K562 (cell line): ENCODE measurements around the gene TCEA3. TPM values are rescaled to one million over a fixed set of nuclear protein-coding genes. Genes with fewer than 3 reads are reported as not detected.

Experiments
- ATAC-seq: fragments of 200-7000 bp; cut with Tn5 transposase; 3 replicates; pipeline ENCODE4 v1.9.1; 2020; ENCODE audit warnings: moderate library complexity
- BruUV-seq: library from RNA; stranded (reverse); fragments of 400-500 nt; replicated peaks from 2 replicates; lab custom pipeline; 2021; lab: Mats Ljungman, UMichigan
- CTCF ChIA-PET: fragments of 300-600 bp; formaldehyde crosslinking; extraction: SDS; loops from one replicate; lab custom pipeline; 2021; ENCODE audit warnings: low intra/inter-chr PET ratio; lab: Yijun Ruan, JAX
- POLR2A ChIA-PET: fragments of 300-600, 350-650 bp; sonication (Branson Sonifier 250); formaldehyde crosslinking; extraction: SDS; loops from one replicate; lab custom pipeline; 2021; ENCODE audit warnings: antibody characterized with exemption, inconsistent platforms; lab: Yijun Ruan, JAX
- DNase-seq, 4 experiments: peaks; one replicate each; pipeline versions ENCODE4 v3.0.0 to v3.0.0-alpha.2; 2011 to 2018; ENCODE audit warnings: low spot score in 3 of 4, mixed read lengths in 3 of 4; ENCODE audit errors: extremely low read depth in 1 of 4
- FAIRE-seq: peaks from 2 replicates; lab custom pipeline; 2011; peaks lifted over from hg19 to GRCh38; lab: Jason Lieb, UNC
- H2AFZ ChIP-seq: 2 replicates; pipeline ENCODE4 v1.6.0; 2011; ENCODE audit warnings: low read depth, low read length, control low read depth, inconsistent platforms
- H3K27ac ChIP-seq: fragments of 200-600 bp; 3 replicates; pipeline ENCODE4 v1.8.0; 2011; ENCODE audit warnings: low read depth, mild to moderate bottlenecking, control low read depth, inconsistent platforms, low read length, moderate library complexity, mixed read lengths; ENCODE audit errors: extremely low read depth
- H3K27me3 ChIP-seq, 2 experiments: fragments of 300-600 bp in 1 of 2; 2 replicates in 1 of 2; 3 replicates in 1 of 2; pipeline versions ENCODE4 v1.6.0 to v1.8.0; 2011; ENCODE audit warnings: inconsistent platforms in 2 of 2, low read length in 2 of 2, mild to moderate bottlenecking in 1 of 2, mixed read lengths in 1 of 2, moderate library complexity in 1 of 2; ENCODE audit not compliant: control insufficient read depth in 2 of 2, insufficient read depth in 2 of 2
- H3K36me3 ChIP-seq: fragments of 300-600 bp; 3 replicates; pipeline ENCODE4 v1.8.0; 2011; ENCODE audit warnings: mild to moderate bottlenecking, low read length, inconsistent platforms; ENCODE audit not compliant: control insufficient read depth, insufficient read depth
- H3K4me1 ChIP-seq, 2 experiments: fragments of 200-600 bp in 1 of 2; replicated peaks in 1 of 2; 2 replicates in 1 of 2; 3 replicates in 1 of 2; pipeline versions ENCODE4 v1.5.1 to v1.8.0; 2011; ENCODE audit warnings: inconsistent platforms in 2 of 2, low read length in 2 of 2, mild to moderate bottlenecking in 1 of 2, mixed read lengths in 1 of 2, moderate library complexity in 1 of 2; ENCODE audit not compliant: control insufficient read depth in 2 of 2, insufficient read depth in 2 of 2
- H3K4me2 ChIP-seq: 2 replicates; pipeline ENCODE4 v1.6.1; 2011; ENCODE audit warnings: low read length, control low read depth, inconsistent platforms, mixed read lengths; ENCODE audit not compliant: insufficient read depth
- H3K4me3 ChIP-seq: fragments of 200-600 bp; sonication (generic), shearing (Covaris generic); 2 replicates; pipeline ENCODE4 v1.5.1; 2016; ENCODE audit warnings: control low read depth, inconsistent platforms
- H3K79me2 ChIP-seq: fragments of 200-600 bp; 3 replicates; pipeline ENCODE4 v1.8.0; 2011; ENCODE audit warnings: low read length, inconsistent platforms; ENCODE audit not compliant: control insufficient read depth, insufficient read depth
- H3K9ac ChIP-seq, 2 experiments: 2 replicates each; pipeline versions ENCODE4 v1.6.0 to v1.6.1; 2011; ENCODE audit warnings: low read depth in 2 of 2, low read length in 2 of 2, control low read depth in 1 of 2, inconsistent platforms in 1 of 2, mild to moderate bottlenecking in 1 of 2, mixed read lengths in 1 of 2; ENCODE audit not compliant: insufficient read depth in 1 of 2
- H3K9me1 ChIP-seq: one replicate; pipeline ENCODE4 v1.6.0; 2011; ENCODE audit warnings: inconsistent platforms, mild to moderate bottlenecking, low read length, moderate library complexity; ENCODE audit not compliant: control insufficient read depth, insufficient read depth
- H3K9me3 ChIP-seq: replicated peaks from 2 replicates; pipeline ENCODE4 v1.5.1; 2011; ENCODE audit warnings: low read depth, low read length, inconsistent platforms; ENCODE audit not compliant: control insufficient read depth, insufficient read depth
- H4K20me1 ChIP-seq: replicated peaks from 2 replicates; pipeline ENCODE4 v1.6.1; 2011; ENCODE audit warnings: low read length, inconsistent platforms, mixed read lengths; ENCODE audit not compliant: control insufficient read depth, insufficient read depth
- BCOR ChIP-seq: fragments of 450-650 bp; IDR thresholded peaks from 2 replicates; pipeline ENCODE4 v1.6.1; 2016
- ESRRA ChIP-seq: fragments of 450-650 bp; IDR thresholded peaks from 2 replicates; pipeline ENCODE4 v1.6.1; 2014; ENCODE audit warnings: low read depth, mild to moderate bottlenecking, moderate library complexity, borderline replicate concordance
- KDM1A ChIP-seq, 2 experiments: fragments of 450-650 bp; IDR thresholded peaks; 2 replicates each; pipeline ENCODE4 v1.6.1; 2016; ENCODE audit warnings: mild to moderate bottlenecking in 2 of 2
- RBM25 ChIP-seq: fragments of 200-400 bp; formaldehyde crosslinking; IDR thresholded peaks from 2 replicates; pipeline ENCODE4 v1.6.1; 2018; ENCODE audit warnings: low read length, low read depth, moderate library complexity; ENCODE audit not compliant: severe bottlenecking
- WGBS: fragments of 100-300 bp; shearing (Covaris generic); methylation state at CpG from one replicate; pipeline ENCODE4 v1.1.6; 2016; ENCODE audit warnings: low coverage, mixed read lengths; ENCODE audit not compliant: insufficient coverage; ENCODE audit errors: missing lambda C conversion rate; 5-methylcytosine and 5-hydroxymethylcytosine counted together
- in situ Hi-C: fragments of 300-500 bp; cut with MboI; formaldehyde crosslinking; loops from 4 replicates; pipeline ENCODE4 v1.15.0; 2018; ENCODE audit warnings: inconsistent platforms, mixed read lengths
- intact Hi-C: fragments of 100-400 bp; cut with micrococcal nuclease; formaldehyde crosslinking; loops from 2 replicates; pipeline ENCODE4 v1.14.2; 2022
- polyA plus RNA-seq, 8 experiments: library from polyadenylated mRNA; depleted of rRNA in 4 of 8; stranded (reverse) in 5 of 8; unstranded in 3 of 8; fragments of >200 nt; fragmentation: Nextera tagmentation in 2 of 8; fragmentation: Illumina TruSeq in 1 of 8; extraction: Ambion mirVana in 2 of 8; extraction: Trizol in 1 of 8; gene quantifications; 2 replicates each; pipeline versions ENCODE4 v1.2.1 to v1.2.3, GENCODE V29; 2011 to 2014; ENCODE audit warnings: inconsistent platforms in 1 of 8, missing spikeins in 1 of 8
- total RNA-seq, 7 experiments: library from RNA; depleted of rRNA in 6 of 7; stranded (reverse); fragments of >200 nt in 6 of 7; fragmentation: Illumina TruSeq in 2 of 7; extraction: Trizol in 2 of 7; gene quantifications; 2 replicates each; pipeline versions ENCODE4 v1.2.1 to v1.2.3, GENCODE V29; 2011 to 2021; ENCODE audit warnings: low replicate concordance in 1 of 7
- TF ChIP-seq, protein P1 (sequence below): fragments of 450-650 bp; IDR thresholded peaks from 2 replicates; pipeline ENCODE4 v1.7.1; 2018; ENCODE audit warnings: mild to moderate bottlenecking, low read depth; ENCODE audit not compliant: partially characterized antibody
- TF ChIP-seq, protein P2 (sequence below): fragments of 450-650 bp; formaldehyde crosslinking; IDR thresholded peaks from 2 replicates; pipeline ENCODE4 v1.4.0; 2022; ENCODE audit warnings: mild to moderate bottlenecking, moderate library complexity

Gene TCEA3
- total and polyA plus RNA-seq, 9 of the 15 experiments (the other 6 are each of a cell fraction or from before 2014, with no cell fraction given): 0.03 to 0.55 (median 0.36) TPM

DNA sequence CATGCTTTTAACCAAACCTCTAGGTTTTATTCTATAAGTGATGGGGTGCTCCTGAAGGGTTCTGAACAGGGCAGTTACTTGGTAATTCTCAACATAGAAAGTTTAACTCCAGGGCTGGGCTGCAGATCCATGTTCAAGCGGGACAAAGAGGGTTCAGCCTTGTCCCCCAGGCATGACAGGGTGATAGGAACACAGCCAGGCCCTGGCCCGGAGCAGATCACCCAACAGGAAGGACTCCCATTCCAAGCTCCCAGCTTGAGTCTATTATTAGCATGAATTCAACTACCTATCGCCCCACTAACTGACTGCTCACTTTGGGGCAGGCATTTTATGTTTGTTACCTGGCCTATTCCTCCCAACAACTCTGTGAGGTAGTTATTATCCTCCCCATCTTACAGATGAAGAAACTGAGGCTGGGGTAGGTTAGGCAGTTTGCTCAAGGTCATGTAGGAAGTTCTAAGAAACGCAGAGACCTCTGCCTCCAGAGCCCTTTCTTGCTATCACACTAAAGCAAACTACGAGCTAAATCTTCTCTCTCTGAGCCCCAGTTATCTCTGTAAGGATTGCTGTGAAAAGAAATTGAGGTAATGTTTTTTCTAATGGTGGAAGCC lies 44.9 kb upstream of the TCEA3 start:
- H3K27ac ChIP-seq: no peak overlapping the region
- no peak overlapping the region for H3K4me2 ChIP-seq
- in situ Hi-C loops (no loop called here), intact Hi-C loops (no loop called here)
- H3K79me2 ChIP-seq: no peaks in the 10 kb centered on the region
- FAIRE-seq (peak; percentile 19), DNase-seq (no peak), ATAC-seq (no peak)
- no peaks in the 10 kb centered on the region for H3K9me3 ChIP-seq
- H2AFZ ChIP-seq: no peak overlapping the region
- H3K4me3 ChIP-seq: no peak overlapping the region
- H3K9ac ChIP-seq: no peak overlapping the region
- H3K36me3 ChIP-seq: no peaks in the 10 kb centered on the region
- 18% methylated on average over 5 of the region's 5 CpGs for WGBS
- H3K9me1 ChIP-seq: no peaks in the 10 kb centered on the region
- TF ChIP-seq KDM1A (IDR thresholded peaks at IDR 0.05): 0 out of 4 replicates have a peak, but pooled peaks of 1 of the 2 experiments have one; percentile 36
- TF ChIP-seq ESRRA: peak; percentile 92
- TF ChIP-seq BCOR: peak; percentile 61
- peak; percentile 86 for TF ChIP-seq RBM25
- TF ChIP-seq, protein P1, sequence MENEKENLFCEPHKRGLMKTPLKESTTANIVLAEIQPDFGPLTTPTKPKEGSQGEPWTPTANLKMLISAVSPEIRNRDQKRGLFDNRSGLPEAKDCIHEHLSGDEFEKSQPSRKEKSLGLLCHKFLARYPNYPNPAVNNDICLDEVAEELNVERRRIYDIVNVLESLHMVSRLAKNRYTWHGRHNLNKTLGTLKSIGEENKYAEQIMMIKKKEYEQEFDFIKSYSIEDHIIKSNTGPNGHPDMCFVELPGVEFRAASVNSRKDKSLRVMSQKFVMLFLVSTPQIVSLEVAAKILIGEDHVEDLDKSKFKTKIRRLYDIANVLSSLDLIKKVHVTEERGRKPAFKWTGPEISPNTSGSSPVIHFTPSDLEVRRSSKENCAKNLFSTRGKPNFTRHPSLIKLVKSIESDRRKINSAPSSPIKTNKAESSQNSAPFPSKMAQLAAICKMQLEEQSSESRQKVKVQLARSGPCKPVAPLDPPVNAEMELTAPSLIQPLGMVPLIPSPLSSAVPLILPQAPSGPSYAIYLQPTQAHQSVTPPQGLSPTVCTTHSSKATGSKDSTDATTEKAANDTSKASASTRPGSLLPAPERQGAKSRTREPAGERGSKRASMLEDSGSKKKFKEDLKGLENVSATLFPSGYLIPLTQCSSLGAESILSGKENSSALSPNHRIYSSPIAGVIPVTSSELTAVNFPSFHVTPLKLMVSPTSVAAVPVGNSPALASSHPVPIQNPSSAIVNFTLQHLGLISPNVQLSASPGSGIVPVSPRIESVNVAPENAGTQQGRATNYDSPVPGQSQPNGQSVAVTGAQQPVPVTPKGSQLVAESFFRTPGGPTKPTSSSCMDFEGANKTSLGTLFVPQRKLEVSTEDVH: no peak
- TF ChIP-seq, protein P2, sequence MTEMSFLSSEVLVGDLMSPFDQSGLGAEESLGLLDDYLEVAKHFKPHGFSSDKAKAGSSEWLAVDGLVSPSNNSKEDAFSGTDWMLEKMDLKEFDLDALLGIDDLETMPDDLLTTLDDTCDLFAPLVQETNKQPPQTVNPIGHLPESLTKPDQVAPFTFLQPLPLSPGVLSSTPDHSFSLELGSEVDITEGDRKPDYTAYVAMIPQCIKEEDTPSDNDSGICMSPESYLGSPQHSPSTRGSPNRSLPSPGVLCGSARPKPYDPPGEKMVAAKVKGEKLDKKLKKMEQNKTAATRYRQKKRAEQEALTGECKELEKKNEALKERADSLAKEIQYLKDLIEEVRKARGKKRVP: no peak
- TF ChIP-seq, all 486 proteins: peak for 4
- ChIA-PET POLR2A (interaction anchor here (0.5 kb wide), 1 partner anchor 1496 kb away, joined by 3 read pairs; no protein-coding TSS in a partner anchor), CTCF (interaction anchor here (0.7 kb wide), 1 partner anchor 32 kb away, joined by 3 read pairs; no protein-coding TSS in a partner anchor)
- 0 out of 2 replicates have a peak, but pooled peaks cover 5% of the 10 kb centered on the region for H4K20me1 ChIP-seq
- no peaks in the 10 kb centered on the region for H3K27me3 ChIP-seq
- no TSS peak for BruUV-seq
- peaks cover 5 to 18% of the 10 kb centered on the region in 2 experiments; a peak in 4 of 5 replicates for H3K4me1 ChIP-seq
